SK-N-SH (cell line): ENCODE measurements around the gene FAM210B.

Source experiments
- EZH2phosphoT487 ChIP-seq: fragments of 200-600 bp; sonication (generic); IDR thresholded peaks from 2 replicates; pipeline ENCODE4 v1.6.1; 2017; ENCODE audit warnings: low read depth, mixed run types, mild to moderate bottlenecking, antibody characterized with exemption, moderate library complexity, borderline replicate concordance
- MAX ChIP-seq: IDR thresholded peaks from 2 replicates; pipeline ENCODE4 v1.4.0; 2012; ENCODE audit warnings: low read depth
- MXI1 ChIP-seq: IDR thresholded peaks from 2 replicates; pipeline ENCODE4 v1.6.1; 2012; ENCODE audit warnings: mild to moderate bottlenecking, low read depth, low read length, improper control_type of control experiment
- NRF1 ChIP-seq: IDR thresholded peaks from 2 replicates; pipeline ENCODE4 v1.6.1; 2012; ENCODE audit warnings: low read depth, mild to moderate bottlenecking, low read length
- SIN3A ChIP-seq: IDR thresholded peaks from 2 replicates; pipeline ENCODE4 v1.6.1; 2012; ENCODE audit warnings: low read depth, mild to moderate bottlenecking, low read length, moderate library complexity, borderline replicate concordance
- TF ChIP-seq, protein P1 (sequence below): fragments of 200-600 bp; sonication (generic); IDR thresholded peaks from 2 replicates; pipeline ENCODE4 v1.6.1; 2017; ENCODE audit warnings: antibody characterized with exemption, mild to moderate bottlenecking, moderate library complexity

- TF ChIP-seq MXI1 (no peak), SIN3A (no peak), NRF1 (no peak), MAX (no peak), EZH2phosphoT487 (no peak)
- TF ChIP-seq, protein P1, sequence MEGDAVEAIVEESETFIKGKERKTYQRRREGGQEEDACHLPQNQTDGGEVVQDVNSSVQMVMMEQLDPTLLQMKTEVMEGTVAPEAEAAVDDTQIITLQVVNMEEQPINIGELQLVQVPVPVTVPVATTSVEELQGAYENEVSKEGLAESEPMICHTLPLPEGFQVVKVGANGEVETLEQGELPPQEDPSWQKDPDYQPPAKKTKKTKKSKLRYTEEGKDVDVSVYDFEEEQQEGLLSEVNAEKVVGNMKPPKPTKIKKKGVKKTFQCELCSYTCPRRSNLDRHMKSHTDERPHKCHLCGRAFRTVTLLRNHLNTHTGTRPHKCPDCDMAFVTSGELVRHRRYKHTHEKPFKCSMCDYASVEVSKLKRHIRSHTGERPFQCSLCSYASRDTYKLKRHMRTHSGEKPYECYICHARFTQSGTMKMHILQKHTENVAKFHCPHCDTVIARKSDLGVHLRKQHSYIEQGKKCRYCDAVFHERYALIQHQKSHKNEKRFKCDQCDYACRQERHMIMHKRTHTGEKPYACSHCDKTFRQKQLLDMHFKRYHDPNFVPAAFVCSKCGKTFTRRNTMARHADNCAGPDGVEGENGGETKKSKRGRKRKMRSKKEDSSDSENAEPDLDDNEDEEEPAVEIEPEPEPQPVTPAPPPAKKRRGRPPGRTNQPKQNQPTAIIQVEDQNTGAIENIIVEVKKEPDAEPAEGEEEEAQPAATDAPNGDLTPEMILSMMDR, result no peak
These were observed 24.6 kb downstream of the FAM210B start for GRCh38 chr20:56383334-56383733.
